ENCODE results near the gene DAGLB. TPM values are rescaled to one million over a fixed set of nuclear protein-coding genes. Genes with fewer than 3 reads are reported as not detected.

The DAGLB gene
- total and polyA plus RNA-seq, 2 donors: 11.1 to 19.4 TPM

GRCh38 chr7:6359734-6360133 lies 88.0 kb downstream of the DAGLB start:
- no peak for DNase-seq (ENCODE audit: low read depth in 6 of 9, low spot score in 9 of 9)
- Histone ChIP-seq H3K27ac (ENCODE audit: low read depth in 1 of 2, low read length in 1 of 2) (no peak overlapping the region), H3K4me3 (ENCODE audit: low read length in 2 of 2) (no peak overlapping the region), H3K4me1 (ENCODE audit: control insufficient read depth in 2 of 2, insufficient read depth in 2 of 2, low read length in 2 of 2) (no peaks in the 10 kb centered on the region), H3K27me3 (ENCODE audit: control insufficient read depth in 2 of 2, insufficient read depth in 1 of 2, low read length in 1 of 2) (no peaks in the 10 kb centered on the region), H3K9me3 (ENCODE audit: control insufficient read depth in 2 of 2, insufficient read depth in 1 of 2, low read length in 1 of 2) (no peaks in the 10 kb centered on the region), H3K36me3 (ENCODE audit: control insufficient read depth in 2 of 2, insufficient read depth in 2 of 2, low read length in 1 of 2) (no peaks in the 10 kb centered on the region)
- WGBS: 98% methylated on average over 2 of the region's 2 CpGs

Other genes with a start within 250 kb of the DAGLB start
- 5.1 TPM for gene CYTH3, start 175.3 kb downstream of the DAGLB start, total RNA-seq
- 6.3 TPM for gene CYTH3, start 175.3 kb downstream of the DAGLB start, polyA plus RNA-seq
- gene FAM220A, start 99.0 kb downstream of the DAGLB start, total RNA-seq: 19.7 TPM
- gene FAM220A, start 99.0 kb downstream of the DAGLB start, polyA plus RNA-seq: 17.1 TPM
- gene RAC1, start 73.4 kb downstream of the DAGLB start, total RNA-seq: 67.7 TPM
- 209 TPM for gene RAC1, start 73.4 kb downstream of the DAGLB start, polyA plus RNA-seq
- gene KDELR2, start 36.2 kb upstream of the DAGLB start, total RNA-seq: 21.9 TPM
- gene KDELR2, start 36.2 kb upstream of the DAGLB start, polyA plus RNA-seq: 46.8 TPM
- 0.28 TPM for gene GRID2IP, start 103.5 kb upstream of the DAGLB start, total RNA-seq
- gene GRID2IP, start 103.5 kb upstream of the DAGLB start, polyA plus RNA-seq: 0.46 TPM
- gene ZDHHC4, start 129.5 kb upstream of the DAGLB start, total RNA-seq: 50.0 TPM
- 38.2 TPM for gene ZDHHC4, start 129.5 kb upstream of the DAGLB start, polyA plus RNA-seq
- 16.8 TPM for gene INTS15, start 142.1 kb upstream of the DAGLB start, total RNA-seq
- 28.7 TPM for gene INTS15, start 142.1 kb upstream of the DAGLB start, polyA plus RNA-seq
- 2.8 TPM for gene ZNF853, start 167.7 kb upstream of the DAGLB start, total RNA-seq
- 3.3 TPM for gene ZNF853, start 167.7 kb upstream of the DAGLB start, polyA plus RNA-seq
- gene ZNF316, start 189.4 kb upstream of the DAGLB start, total RNA-seq: 8.0 TPM
- 40.3 TPM for gene ZNF316, start 189.4 kb upstream of the DAGLB start, polyA plus RNA-seq

Measured in thymus (tissue), 11 donors.